GM13976 (cell line): ENCODE measurements around the gene RBCK1.

ENCODE experiments used
- DNase-seq: peaks from one replicate; pipeline ENCODE4 v3.0.0; 2012; ENCODE audit warnings: low spot score
- in situ Hi-C: fragments of 300-500 bp; cut with MboI; formaldehyde crosslinking; loops from one replicate; pipeline ENCODE4 v1.12.0; 2022; ENCODE audit warnings: low sequenced_read_pairs, mixed read lengths, inconsistent platforms; ENCODE audit not compliant: unreplicated experiment
- TF ChIP-seq, protein P1 (sequence below): IDR thresholded peaks from 2 replicates; pipeline ENCODE4 v1.5.1; 2012; ENCODE audit warnings: borderline replicate concordance, mild to moderate bottlenecking; ENCODE audit not compliant: insufficient read depth; ENCODE audit errors: extremely low read depth, missing control alignments, control extremely low read depth

The RBCK1 gene

DNA sequence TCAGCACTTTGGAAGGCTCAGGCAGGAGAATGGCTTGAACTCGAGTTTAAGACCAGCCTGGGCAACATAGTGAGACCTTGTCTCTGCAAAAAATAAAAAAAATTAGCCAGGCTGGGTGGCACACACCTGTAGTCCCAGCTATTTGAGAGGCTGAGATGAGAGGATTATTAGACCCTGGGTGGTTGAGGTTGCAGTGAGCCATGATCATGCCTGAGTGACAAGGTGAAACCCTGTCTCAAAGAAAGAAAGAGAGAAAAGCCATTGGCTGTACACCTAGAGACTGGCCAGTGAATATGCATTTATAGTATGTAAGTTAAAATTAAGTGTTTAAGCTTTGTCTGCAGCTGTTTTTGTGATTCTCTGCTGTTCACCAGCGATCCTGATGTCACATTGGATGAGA is 6.1 kb downstream of the RBCK1 start:
- in situ Hi-C loops, result no loop called here
- TF ChIP-seq, protein P1, sequence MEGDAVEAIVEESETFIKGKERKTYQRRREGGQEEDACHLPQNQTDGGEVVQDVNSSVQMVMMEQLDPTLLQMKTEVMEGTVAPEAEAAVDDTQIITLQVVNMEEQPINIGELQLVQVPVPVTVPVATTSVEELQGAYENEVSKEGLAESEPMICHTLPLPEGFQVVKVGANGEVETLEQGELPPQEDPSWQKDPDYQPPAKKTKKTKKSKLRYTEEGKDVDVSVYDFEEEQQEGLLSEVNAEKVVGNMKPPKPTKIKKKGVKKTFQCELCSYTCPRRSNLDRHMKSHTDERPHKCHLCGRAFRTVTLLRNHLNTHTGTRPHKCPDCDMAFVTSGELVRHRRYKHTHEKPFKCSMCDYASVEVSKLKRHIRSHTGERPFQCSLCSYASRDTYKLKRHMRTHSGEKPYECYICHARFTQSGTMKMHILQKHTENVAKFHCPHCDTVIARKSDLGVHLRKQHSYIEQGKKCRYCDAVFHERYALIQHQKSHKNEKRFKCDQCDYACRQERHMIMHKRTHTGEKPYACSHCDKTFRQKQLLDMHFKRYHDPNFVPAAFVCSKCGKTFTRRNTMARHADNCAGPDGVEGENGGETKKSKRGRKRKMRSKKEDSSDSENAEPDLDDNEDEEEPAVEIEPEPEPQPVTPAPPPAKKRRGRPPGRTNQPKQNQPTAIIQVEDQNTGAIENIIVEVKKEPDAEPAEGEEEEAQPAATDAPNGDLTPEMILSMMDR, result no peak
- no peak for DNase-seq

DNA sequence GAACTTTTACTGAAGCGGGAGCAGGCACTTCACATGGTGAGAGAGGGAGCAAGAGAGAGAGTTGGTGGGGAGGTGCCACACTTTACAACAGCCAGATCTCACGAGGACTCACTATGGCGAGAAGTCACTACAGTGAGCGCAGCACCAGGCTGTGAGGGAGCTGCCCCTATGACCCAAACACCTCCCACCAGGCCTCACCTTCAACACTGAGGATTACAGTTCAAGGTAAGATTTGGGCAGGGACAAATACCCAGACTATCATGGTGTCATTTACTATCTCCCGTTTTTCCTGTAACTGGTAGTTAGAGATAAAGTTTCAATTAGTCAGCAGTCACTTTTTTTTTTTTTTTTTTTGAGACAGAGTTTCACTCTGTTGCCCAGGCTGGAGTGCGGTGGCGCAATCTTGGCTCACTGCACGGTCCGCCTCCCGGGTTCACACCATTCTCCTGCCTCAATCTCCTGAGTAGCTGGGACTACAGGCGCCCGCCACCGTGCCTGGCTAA is 7.8 kb downstream of the RBCK1 start:
- TF ChIP-seq, protein P1, result no peak
- in situ Hi-C loops, result no loop called here
- no peak for DNase-seq

DNA sequence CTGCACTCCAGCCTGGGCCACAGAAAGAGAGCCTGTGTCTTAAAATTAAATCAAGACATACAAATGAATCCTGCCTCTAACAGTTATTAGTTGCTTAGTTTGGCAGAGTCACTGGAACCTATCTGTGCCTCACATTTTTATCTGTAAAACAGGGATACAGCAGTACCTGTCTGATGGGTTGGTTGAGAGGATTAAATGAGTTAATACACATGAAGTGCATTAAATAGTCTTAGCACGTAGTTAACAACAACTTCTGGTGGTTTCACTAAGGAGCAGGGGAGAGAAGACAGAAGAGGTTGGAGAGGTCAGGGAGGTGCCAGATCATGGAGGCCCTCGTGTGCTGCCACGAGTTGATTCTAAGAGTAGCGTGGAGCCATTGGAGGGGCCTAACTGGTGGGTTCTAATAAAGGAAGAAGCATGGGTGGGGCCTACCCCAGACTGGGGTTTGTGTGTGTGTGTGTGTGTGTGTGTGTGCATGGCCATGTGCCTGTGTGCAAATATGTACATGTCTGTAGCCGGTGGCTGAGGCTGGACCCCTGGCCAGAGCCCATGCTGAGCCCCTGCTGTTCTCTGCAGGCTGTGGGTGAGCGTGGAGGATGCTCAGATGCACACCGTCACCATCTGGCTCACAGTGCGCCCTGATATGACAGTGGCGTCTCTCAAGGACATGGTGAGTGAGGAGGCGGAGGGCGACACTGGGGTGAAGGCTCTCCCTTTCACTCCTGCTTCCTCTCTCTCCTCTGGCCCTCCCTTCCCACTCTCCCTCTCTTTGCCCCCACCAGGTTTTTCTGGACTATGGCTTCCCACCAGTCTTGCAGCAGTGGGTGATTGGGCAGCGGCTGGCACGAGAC is 9.1 kb downstream of the RBCK1 start:
- DNase-seq, result no peak
- in situ Hi-C loops, result no loop called here
- TF ChIP-seq, protein P1, result no peak

DNA sequence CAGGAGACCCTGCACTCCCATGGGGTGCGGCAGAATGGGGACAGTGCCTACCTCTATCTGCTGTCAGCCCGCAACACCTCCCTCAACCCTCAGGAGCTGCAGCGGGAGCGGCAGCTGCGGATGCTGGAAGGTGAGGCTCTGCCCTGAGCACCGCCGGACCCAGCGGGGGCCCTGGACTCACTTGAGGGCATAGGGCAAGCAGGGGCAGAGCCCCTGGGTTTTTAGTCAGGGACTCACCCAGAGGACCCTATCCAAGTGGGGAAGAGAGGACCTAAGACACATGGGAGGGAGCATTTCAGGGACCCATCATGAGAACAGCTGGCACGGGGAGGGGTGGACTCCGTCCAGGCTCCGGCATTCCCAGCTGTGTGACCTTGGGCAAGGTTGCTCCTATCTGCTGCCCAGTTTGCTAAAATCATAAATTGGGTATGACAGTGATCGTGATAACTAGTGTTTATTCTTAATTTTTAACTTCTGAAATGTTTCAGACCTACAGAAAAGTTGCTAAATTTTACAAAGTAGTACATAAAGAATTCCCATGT is 9.8 kb downstream of the RBCK1 start:
- TF ChIP-seq, protein P1, result no peak
- DNase-seq, result no peak
- in situ Hi-C loops, result no loop called here

DNA sequence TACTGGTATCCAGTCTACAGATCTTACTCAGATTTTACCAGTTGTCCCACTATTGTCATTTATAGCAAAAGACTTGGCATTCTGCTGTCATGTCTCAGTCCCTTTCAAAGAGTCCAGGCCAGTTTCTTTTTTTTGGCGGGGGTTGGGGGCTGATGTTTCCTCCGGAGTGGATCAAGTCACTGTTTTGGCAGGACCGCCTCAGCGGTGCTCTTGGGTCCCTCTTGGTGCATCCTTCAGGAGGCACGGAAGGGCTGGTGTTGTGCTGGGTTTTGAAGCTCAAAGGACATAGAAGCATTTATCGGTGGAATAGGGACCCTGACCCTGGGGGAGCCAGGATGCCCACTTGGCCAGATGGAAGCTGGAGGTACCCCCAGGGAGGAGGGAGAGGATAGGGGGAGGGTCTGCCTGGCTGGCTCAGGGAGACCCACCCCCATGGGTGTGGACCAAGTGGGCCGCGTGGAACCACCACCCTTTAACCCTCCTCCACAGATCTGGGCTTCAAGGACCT is 10.8 kb downstream of the RBCK1 start:
- in situ Hi-C loops, result no loop called here
- DNase-seq, result no peak
- TF ChIP-seq, protein P1, result no peak

DNA sequence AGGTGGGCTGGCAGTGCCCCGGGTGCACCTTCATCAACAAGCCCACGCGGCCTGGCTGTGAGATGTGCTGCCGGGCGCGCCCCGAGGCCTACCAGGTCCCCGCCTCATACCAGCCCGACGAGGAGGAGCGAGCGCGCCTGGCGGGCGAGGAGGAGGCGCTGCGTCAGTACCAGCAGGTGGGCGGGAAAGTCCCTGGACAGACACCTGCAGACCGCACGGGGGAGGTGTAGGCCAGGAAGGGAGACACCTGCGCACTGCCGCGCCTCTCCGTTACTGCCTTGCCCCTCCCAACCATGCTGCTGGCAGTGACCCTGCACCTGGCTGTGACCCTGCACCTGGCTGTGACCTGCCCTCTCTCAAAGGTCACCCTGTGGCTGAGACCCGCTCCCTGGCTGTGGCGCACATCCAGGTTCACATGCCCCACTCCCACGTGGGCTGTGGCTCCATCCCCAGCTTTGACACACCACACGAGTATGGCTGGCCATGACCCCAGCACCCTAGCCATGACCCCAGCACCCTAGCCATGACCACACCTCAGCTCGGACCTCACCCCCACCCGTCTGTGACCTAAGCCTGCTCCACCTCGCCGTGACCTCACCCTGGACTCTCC is 11.6 kb downstream of the RBCK1 start:
- DNase-seq, result no peak
- TF ChIP-seq, protein P1, result no peak
- in situ Hi-C loops, result no loop called here
